CD14-positive monocyte (primary cell): ENCODE results near the gene STYXL2. TPM values are rescaled to one million over a fixed set of nuclear protein-coding genes. Genes with fewer than 3 reads are reported as not detected.

Source experiments
- DNase-seq, 3 donors: peaks; one replicate each; pipeline ENCODE4 v3.0.0-alpha.2; 2011 to 2022
- H2AFZ ChIP-seq: 2 replicates; pipeline ENCODE4 v1.6.0; 2012; ENCODE audit warnings: mild to moderate bottlenecking, low read depth, low read length, inconsistent platforms; ENCODE audit not compliant: insufficient read depth, poor library complexity, severe bottlenecking
- H3K27ac ChIP-seq, 2 donors: 1 replicate in 1 of 2; 2 replicates in 1 of 2; pipeline ENCODE4 v1.5.1; 2012 to 2013; ENCODE audit warnings: low read length in 2 of 2, control low read depth in 1 of 2, inconsistent platforms in 1 of 2, low read depth in 1 of 2, mild to moderate bottlenecking in 1 of 2
- H3K27me3 ChIP-seq, 2 donors: one replicate each; pipeline versions ENCODE4 v1.6.0 to v1.6.1; 2011 to 2013; ENCODE audit warnings: low read length in 2 of 2; ENCODE audit not compliant: control insufficient read depth in 2 of 2, insufficient read depth in 2 of 2
- H3K36me3 ChIP-seq, 2 donors: replicated peaks in 1 of 2; 1 replicate in 1 of 2; 2 replicates in 1 of 2; pipeline versions ENCODE4 v1.5.1 to v1.6.1; 2012 to 2013; ENCODE audit warnings: low read length in 2 of 2, control low read depth in 1 of 2, inconsistent platforms in 1 of 2, mild to moderate bottlenecking in 1 of 2; ENCODE audit not compliant: insufficient read depth in 2 of 2, control insufficient read depth in 1 of 2
- H3K4me1 ChIP-seq, 2 donors: 1 replicate in 1 of 2; 2 replicates in 1 of 2; pipeline versions ENCODE4 v1.5.1 to v1.6.1; 2012 to 2013; ENCODE audit warnings: low read length in 2 of 2, control low read depth in 1 of 2, inconsistent platforms in 1 of 2, mild to moderate bottlenecking in 1 of 2, moderate library complexity in 1 of 2; ENCODE audit not compliant: insufficient read depth in 2 of 2, control insufficient read depth in 1 of 2
- H3K4me2 ChIP-seq: replicated peaks from 2 replicates; pipeline ENCODE3; 2012; ENCODE audit warnings: low read length, moderate library complexity, mild to moderate bottlenecking; ENCODE audit not compliant: poor library complexity, severe bottlenecking; ENCODE audit errors: extremely low read depth
- H3K4me3 ChIP-seq, 3 experiments: fragments of 200-600 bp in 1 of 3; sonication (generic) in 1 of 3; replicated peaks in 1 of 3; 1 replicate in 2 of 3; 2 replicates in 1 of 3; pipeline ENCODE4 v1.5.1; 2011 to 2013; ENCODE audit warnings: low read length in 3 of 3, mild to moderate bottlenecking in 3 of 3, control low read depth in 2 of 3, low read depth in 2 of 3, inconsistent platforms in 1 of 3, moderate library complexity in 1 of 3
- H3K79me2 ChIP-seq: 2 replicates; pipeline ENCODE4 v1.6.0; 2012; ENCODE audit warnings: mild to moderate bottlenecking, control low read depth, inconsistent platforms, low read length, moderate library complexity; ENCODE audit not compliant: insufficient read depth
- H3K9ac ChIP-seq: 2 replicates; pipeline ENCODE4 v1.6.0; 2017; ENCODE audit warnings: low read length, mild to moderate bottlenecking; ENCODE audit not compliant: insufficient read depth, poor library complexity, severe bottlenecking
- H3K9me3 ChIP-seq, 2 donors: replicated peaks in 1 of 2; 1 replicate in 1 of 2; 2 replicates in 1 of 2; pipeline versions ENCODE4 v1.5.1 to v1.6.1; 2012 to 2013; ENCODE audit warnings: low read length in 2 of 2, control low read depth in 1 of 2; ENCODE audit not compliant: control insufficient read depth in 1 of 2, insufficient read depth in 1 of 2
- H4K20me1 ChIP-seq: 2 replicates; pipeline ENCODE4 v1.6.0; 2012; ENCODE audit warnings: mild to moderate bottlenecking, low read length, control low read depth, moderate library complexity; ENCODE audit not compliant: insufficient read depth
- H3K27ac Mint-ChIP-seq, 7 donors: one replicate each; pipeline ENCODE4 v1.8.0; 2020; ENCODE audit warnings: mild to moderate bottlenecking in 7 of 7, mixed read lengths in 7 of 7, moderate library complexity in 6 of 7, inconsistent platforms in 2 of 7
- H3K27me3 Mint-ChIP-seq, 3 donors: one replicate each; pipeline ENCODE4 v1.8.0; 2021 to 2022; ENCODE audit warnings: low read depth in 3 of 3, mild to moderate bottlenecking in 3 of 3, mixed read lengths in 3 of 3, moderate library complexity in 3 of 3, inconsistent platforms in 1 of 3
- H3K36me3 Mint-ChIP-seq, 2 donors: one replicate each; pipeline ENCODE4 v1.8.0; 2020; ENCODE audit warnings: mixed read lengths in 2 of 2, inconsistent platforms in 1 of 2, mild to moderate bottlenecking in 1 of 2
- H3K4me1 Mint-ChIP-seq: one replicate; pipeline ENCODE4 v1.8.0; 2020; ENCODE audit warnings: mild to moderate bottlenecking, mixed read lengths
- H3K4me3 Mint-ChIP-seq, 2 donors: one replicate each; pipeline ENCODE4 v1.8.0; 2020; ENCODE audit warnings: mild to moderate bottlenecking in 2 of 2, mixed read lengths in 2 of 2, moderate library complexity in 1 of 2
- H3K9me3 Mint-ChIP-seq, 7 donors: one replicate each; pipeline ENCODE4 v1.8.0; 2020 to 2022; ENCODE audit warnings: mixed read lengths in 7 of 7, mild to moderate bottlenecking in 6 of 7, moderate library complexity in 6 of 7, inconsistent platforms in 2 of 7
- WGBS: methylation state at CpG from one replicate; pipeline ENCODE4 v1.1.5; 2013; ENCODE audit warnings: missing lambda C conversion rate; ENCODE audit not compliant: insufficient coverage; 5-methylcytosine and 5-hydroxymethylcytosine counted together
- intact Hi-C, 2 donors: fragments of 100-400 bp; cut with micrococcal nuclease; formaldehyde crosslinking; loops; one replicate each; pipeline versions ENCODE4 v1.15.0 to v1.15.1; 2023
- polyA plus RNA-seq, 3 donors: library from polyadenylated mRNA; depleted of rRNA in 1 of 3; unstranded in 2 of 3; stranded (reverse) in 1 of 3; fragments of 300-500 nt in 2 of 3; fragments of >200 nt in 1 of 3; fragmentation: Illumina TruSeq in 2 of 3; gene quantifications; 1 replicate in 2 of 3; 2 replicates in 1 of 3; pipeline ENCODE4 v1.2.3, GENCODE V29; 2012 to 2021
- TF ChIP-seq, protein P1 (sequence below): fragments of 200-600 bp; IDR thresholded peaks from one replicate; pipeline ENCODE4 v1.8.0; 2022; ENCODE audit warnings: antibody characterized with exemption, mild to moderate bottlenecking

Gene STYXL2
- polyA plus RNA-seq, 3 donors: not detected

DNA sequence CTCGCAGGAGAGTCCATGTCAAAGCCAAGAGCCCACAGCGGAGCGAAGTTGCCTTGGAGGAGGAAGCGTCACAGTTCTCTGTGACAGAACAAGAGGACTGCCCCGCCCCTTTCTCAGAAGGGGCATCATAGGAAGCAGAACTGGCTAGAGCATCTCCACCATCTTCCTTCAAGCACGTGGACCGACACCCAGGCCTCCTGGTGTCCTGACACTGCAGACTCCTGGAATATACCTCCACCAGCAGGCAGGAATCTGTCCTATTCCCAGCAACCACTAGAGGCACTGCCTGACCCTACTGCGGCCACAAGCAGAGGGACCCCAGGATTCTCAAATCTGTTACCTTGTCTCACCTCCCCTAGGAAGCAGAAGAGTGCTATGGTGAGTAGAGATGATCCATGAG, 41.5 kb upstream of the STYXL2 start:
- Histone ChIP-seq H3K4me3 (no peak overlapping the region), H2AFZ (no peak overlapping the region), H3K4me1 (no peaks in the 10 kb centered on the region), H3K27me3 (no peaks in the 10 kb centered on the region), H3K79me2 (no peaks in the 10 kb centered on the region), H3K36me3 (no peaks in the 10 kb centered on the region), H3K9me3 (no peaks in the 10 kb centered on the region), H4K20me1 (no peaks in the 10 kb centered on the region), H3K9ac (no peak overlapping the region), H3K4me2 (no peak overlapping the region), H3K27ac (no peak overlapping the region)
- Mint-ChIP-seq H3K27me3 (peaks cover 0 to 2% (median 0%) of the 10 kb centered on the region in 3 donors), H3K4me1 (peaks cover 2% of the 10 kb centered on the region), H3K36me3 (no peaks in the 10 kb centered on the region), H3K27ac (peak overlapping the region in 1 of 7 donors; percentile 39), H3K4me3 (no peak overlapping the region), H3K9me3 (no peaks in the 10 kb centered on the region)
- intact Hi-C loops: loop anchor here in 1 of 2 donors (10.0 kb wide), 2 partner anchors 168 to 1128 kb away; no protein-coding TSS in a partner anchor
- DNase-seq: no peak
- 88% methylated on average over 6 of the region's 8 CpGs for WGBS
- TF ChIP-seq, protein P1, sequence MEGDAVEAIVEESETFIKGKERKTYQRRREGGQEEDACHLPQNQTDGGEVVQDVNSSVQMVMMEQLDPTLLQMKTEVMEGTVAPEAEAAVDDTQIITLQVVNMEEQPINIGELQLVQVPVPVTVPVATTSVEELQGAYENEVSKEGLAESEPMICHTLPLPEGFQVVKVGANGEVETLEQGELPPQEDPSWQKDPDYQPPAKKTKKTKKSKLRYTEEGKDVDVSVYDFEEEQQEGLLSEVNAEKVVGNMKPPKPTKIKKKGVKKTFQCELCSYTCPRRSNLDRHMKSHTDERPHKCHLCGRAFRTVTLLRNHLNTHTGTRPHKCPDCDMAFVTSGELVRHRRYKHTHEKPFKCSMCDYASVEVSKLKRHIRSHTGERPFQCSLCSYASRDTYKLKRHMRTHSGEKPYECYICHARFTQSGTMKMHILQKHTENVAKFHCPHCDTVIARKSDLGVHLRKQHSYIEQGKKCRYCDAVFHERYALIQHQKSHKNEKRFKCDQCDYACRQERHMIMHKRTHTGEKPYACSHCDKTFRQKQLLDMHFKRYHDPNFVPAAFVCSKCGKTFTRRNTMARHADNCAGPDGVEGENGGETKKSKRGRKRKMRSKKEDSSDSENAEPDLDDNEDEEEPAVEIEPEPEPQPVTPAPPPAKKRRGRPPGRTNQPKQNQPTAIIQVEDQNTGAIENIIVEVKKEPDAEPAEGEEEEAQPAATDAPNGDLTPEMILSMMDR: no peak

DNA sequence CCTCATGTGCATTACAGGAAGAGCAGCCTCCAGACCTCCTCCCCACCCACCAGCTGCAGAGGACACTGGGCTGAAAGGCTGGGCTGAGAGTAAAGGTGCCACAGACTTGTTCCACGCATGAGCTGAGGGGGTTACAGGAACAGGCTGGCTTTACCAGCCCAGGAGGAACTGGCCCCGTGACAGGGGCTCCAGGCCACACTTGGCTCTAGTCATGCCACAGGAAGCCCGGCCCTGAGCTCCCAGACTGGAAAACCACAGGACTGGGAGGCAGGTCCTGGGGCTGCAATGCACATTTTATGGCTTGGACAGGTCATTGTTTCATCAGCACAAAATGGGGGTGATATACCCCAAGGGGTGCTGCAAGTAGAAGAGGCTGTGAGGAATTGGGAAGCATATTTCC, 39.3 kb upstream of the STYXL2 start:
- Mint-ChIP-seq H3K27ac (no peak overlapping the region), H3K36me3 (no peaks in the 10 kb centered on the region), H3K4me3 (no peak overlapping the region), H3K9me3 (no peaks in the 10 kb centered on the region), H3K4me1 (peaks cover 8% of the 10 kb centered on the region), H3K27me3 (peaks cover 0 to 4% (median 3%) of the 10 kb centered on the region in 3 donors)
- Histone ChIP-seq H3K27me3 (no peaks in the 10 kb centered on the region), H2AFZ (no peak overlapping the region), H3K4me2 (no peak overlapping the region), H3K36me3 (no peaks in the 10 kb centered on the region), H3K27ac (no peak overlapping the region), H3K4me3 (no peak overlapping the region), H3K79me2 (no peaks in the 10 kb centered on the region), H3K9ac (no peak overlapping the region), H3K4me1 (peaks cover 4 to 6% of the 10 kb centered on the region in 2 donors), H4K20me1 (no peaks in the 10 kb centered on the region), H3K9me3 (no peaks in the 10 kb centered on the region)
- 32% methylated on average over 3 of the region's 3 CpGs for WGBS
- no peak for DNase-seq
- TF ChIP-seq, protein P1: no peak
- intact Hi-C loops: loop anchor here in 1 of 2 donors (10.0 kb wide), 2 partner anchors 170 to 1130 kb away; no protein-coding TSS in a partner anchor
